Measurements from ENCODE around the gene IVD.
A peak's percentile ranks its signal among the peaks of the same experiment; 100 is the strongest.

Gene IVD

DNA sequence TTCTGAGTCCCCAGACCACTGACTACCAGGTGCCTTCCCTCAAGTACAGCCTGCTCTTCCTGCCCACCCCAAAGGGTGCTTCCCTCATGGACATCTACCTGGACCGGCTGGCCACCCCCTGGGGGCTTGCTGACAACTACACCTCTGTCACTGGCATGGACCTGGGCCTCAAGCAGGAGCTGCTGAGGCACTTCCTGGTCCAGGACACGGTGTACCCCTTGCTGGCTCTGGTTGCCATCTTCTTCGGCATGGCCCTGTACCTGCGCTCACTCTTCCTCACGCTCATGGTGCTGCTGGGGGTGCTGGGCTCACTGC is 38.3 kb upstream of the IVD start:
- Mint-ChIP-seq H3K4me1 (ENCODE audit: low read depth) (peaks cover 5% of the 10 kb centered on the region), H3K27ac (peak overlapping the region; percentile 53), H3K36me3 (ENCODE audit: low read depth) (no peaks in the 10 kb centered on the region), H3K9me3 (no peaks in the 10 kb centered on the region), H3K4me3 (peak overlapping the region; percentile 76), H3K27me3 (ENCODE audit: low read depth) (peaks cover 15% of the 10 kb centered on the region)
- no peak for DNase-seq (ENCODE audit: low spot score)

GRCh38 chr15:40367686-40368611 is 37.6 kb upstream of the IVD start:
- Mint-ChIP-seq H3K4me1 (ENCODE audit: low read depth) (peaks cover 5% of the 10 kb centered on the region), H3K9me3 (no peaks in the 10 kb centered on the region), H3K36me3 (ENCODE audit: low read depth) (no peaks in the 10 kb centered on the region), H3K4me3 (peak overlapping the region; percentile 76), H3K27ac (peak overlapping the region; percentile 53), H3K27me3 (ENCODE audit: low read depth) (peaks cover 15% of the 10 kb centered on the region)
- peak; percentile 91 for DNase-seq (ENCODE audit: low spot score)

DNA sequence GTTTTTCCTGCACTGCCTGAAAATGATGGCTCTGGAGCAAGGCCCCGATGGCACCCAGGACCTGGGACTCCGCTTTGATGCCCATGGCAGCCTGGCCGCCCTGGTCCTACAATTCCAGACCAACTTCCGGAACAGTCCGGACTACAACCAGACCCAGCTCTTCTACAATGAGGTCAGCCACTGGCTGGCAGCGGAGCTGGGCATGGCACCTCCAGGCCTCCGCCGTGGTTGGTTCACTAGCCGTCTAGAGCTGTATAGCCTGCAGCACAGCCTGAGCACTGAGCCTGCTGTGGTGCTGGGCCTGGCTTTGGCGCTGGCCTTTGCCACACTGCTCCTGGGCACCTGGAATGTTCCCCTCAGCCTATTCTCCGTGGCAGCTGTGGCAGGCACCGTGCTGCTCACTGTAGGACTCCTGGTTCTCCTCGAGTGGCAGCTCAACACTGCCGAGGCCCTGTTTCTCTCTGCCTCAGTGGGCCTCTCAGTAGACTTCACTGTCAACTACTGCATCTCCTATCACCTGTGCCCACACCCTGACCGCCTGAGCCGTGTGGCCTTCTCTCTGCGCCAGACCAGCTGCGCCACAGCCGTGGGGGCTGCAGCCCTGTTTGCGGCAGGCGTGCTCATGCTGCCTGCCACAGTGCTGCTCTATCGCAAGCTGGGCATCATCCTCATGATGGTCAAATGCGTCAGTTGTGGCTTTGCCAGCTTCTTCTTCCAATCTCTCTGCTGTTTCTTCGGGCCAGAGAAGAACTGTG is 36.7 kb upstream of the IVD start:
- Mint-ChIP-seq H3K4me1 (ENCODE audit: low read depth) (peaks cover 5% of the 10 kb centered on the region), H3K36me3 (ENCODE audit: low read depth) (no peaks in the 10 kb centered on the region), H3K9me3 (no peaks in the 10 kb centered on the region), H3K4me3 (peak overlapping the region; percentile 59), H3K27ac (no peak overlapping the region), H3K27me3 (ENCODE audit: low read depth) (peaks cover 15% of the 10 kb centered on the region)
- no peak for DNase-seq (ENCODE audit: low spot score)

DNA sequence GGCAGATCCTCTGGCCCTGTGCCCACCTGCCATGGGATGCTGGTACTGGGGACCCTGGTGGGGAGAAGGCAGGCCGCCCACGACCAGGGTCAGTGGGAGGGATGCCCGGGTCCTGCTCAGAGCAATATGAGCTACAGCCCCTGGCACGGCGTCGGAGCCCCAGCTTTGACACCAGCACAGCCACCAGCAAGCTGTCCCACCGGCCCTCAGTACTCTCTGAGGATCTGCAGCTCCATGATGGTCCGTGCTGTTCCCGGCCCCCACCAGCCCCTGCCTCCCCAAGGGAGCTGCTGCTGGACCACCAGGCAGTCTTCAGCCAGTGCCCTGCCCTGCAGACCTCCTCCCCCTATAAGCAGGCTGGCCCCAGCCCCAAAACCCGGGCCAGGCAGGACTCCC is 36.1 kb upstream of the IVD start:
- H3K9me3 Mint-ChIP-seq, result no peaks in the 10 kb centered on the region
- no peaks in the 10 kb centered on the region for H3K36me3 Mint-ChIP-seq (ENCODE audit: low read depth)
- DNase-seq (ENCODE audit: low spot score), result no peak
- H3K27ac Mint-ChIP-seq, result no peak overlapping the region
- H3K27me3 Mint-ChIP-seq (ENCODE audit: low read depth), result peaks cover 15% of the 10 kb centered on the region
- peaks cover 5% of the 10 kb centered on the region for H3K4me1 Mint-ChIP-seq (ENCODE audit: low read depth)
- no peak overlapping the region for H3K4me3 Mint-ChIP-seq

DNA sequence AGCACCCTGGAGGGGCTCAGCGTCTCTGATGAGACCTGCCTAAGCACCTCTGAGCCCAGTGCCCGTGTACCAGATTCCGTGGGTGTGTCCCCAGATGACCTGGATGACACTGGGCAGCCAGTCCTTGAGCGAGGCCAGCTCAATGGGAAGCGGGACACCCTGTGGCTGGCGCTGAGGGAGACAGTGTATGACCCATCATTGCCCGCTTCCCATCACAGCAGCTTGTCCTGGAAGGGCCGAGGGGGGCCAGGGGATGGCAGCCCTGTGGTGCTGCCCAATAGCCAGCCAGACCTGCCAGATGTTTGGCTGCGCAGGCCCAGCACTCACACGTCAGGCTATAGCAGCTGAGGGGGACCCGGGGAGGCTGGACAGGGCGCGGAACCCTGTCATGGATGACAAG is 35.6 kb upstream of the IVD start:
- H3K36me3 Mint-ChIP-seq (ENCODE audit: low read depth), result no peaks in the 10 kb centered on the region
- no peak overlapping the region for H3K4me3 Mint-ChIP-seq
- H3K9me3 Mint-ChIP-seq, result no peaks in the 10 kb centered on the region
- H3K4me1 Mint-ChIP-seq (ENCODE audit: low read depth), result peaks cover 5% of the 10 kb centered on the region
- H3K27me3 Mint-ChIP-seq (ENCODE audit: low read depth), result peaks cover 15% of the 10 kb centered on the region
- no peak overlapping the region for H3K27ac Mint-ChIP-seq
- DNase-seq (ENCODE audit: low spot score), result no peak

DNA sequence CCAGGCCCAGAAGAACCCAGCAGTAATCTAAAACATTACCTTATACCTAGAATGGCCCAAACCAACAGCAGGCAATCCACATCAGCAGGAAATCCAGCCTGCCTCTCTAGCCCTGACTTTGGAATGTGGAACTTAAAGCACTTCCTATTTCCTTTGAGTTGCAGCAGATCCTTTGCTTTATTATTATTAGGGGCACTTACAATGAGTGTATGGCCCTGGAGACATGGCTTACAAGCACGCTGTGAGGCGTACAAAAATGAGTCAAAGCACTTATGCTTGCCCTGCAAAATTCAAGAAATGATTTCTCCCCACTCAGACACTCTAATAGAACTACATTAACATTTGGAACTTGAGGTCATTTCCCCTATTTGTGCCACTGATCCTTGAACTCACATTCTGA is 32.6 kb upstream of the IVD start:
- peaks cover 19% of the 10 kb centered on the region for H3K27me3 Mint-ChIP-seq (ENCODE audit: low read depth)

GRCh38 chr15:40377606-40378005 is 28.0 kb upstream of the IVD start:
- no peaks in the 10 kb centered on the region for H3K36me3 Mint-ChIP-seq (ENCODE audit: low read depth)
- H3K27me3 Mint-ChIP-seq (ENCODE audit: low read depth), result peaks cover 9% of the 10 kb centered on the region
- H3K4me3 Mint-ChIP-seq, result no peak overlapping the region
- peaks cover 6% of the 10 kb centered on the region for H3K4me1 Mint-ChIP-seq (ENCODE audit: low read depth)
- H3K27ac Mint-ChIP-seq, result peak overlapping the region; percentile 28
- no peaks in the 10 kb centered on the region for H3K9me3 Mint-ChIP-seq
- no peak for DNase-seq (ENCODE audit: low spot score)

More for the DNA sequence above, 32.6 kb upstream of the IVD start:
- H3K4me1 Mint-ChIP-seq (ENCODE audit: low read depth), result no peaks in the 10 kb centered on the region
- no peaks in the 10 kb centered on the region for H3K9me3 Mint-ChIP-seq
- DNase-seq (ENCODE audit: low spot score), result no peak
- H3K27ac Mint-ChIP-seq, result no peak overlapping the region
- no peak overlapping the region for H3K4me3 Mint-ChIP-seq
- H3K36me3 Mint-ChIP-seq (ENCODE audit: low read depth), result no peaks in the 10 kb centered on the region

DNA sequence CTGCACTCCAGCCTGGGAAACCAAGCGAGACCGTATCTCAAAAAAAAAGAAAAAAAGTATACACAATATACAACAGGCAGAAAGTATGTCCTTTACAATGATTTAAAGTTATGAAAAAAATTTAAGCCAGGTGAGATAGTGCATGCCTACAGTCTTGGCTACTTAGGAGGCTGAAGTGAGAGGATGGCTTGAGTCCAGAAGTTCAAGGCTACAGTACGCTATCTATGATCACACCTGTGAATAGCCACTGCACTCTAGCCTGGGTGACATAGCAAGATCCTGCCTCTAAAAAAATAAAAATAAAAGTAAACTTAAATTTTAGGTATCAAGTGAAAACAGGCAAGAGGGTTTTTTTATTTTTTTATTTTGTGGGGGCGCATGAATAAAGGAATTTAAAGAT is 26.2 kb upstream of the IVD start:
- Mint-ChIP-seq H3K27me3 (ENCODE audit: low read depth) (peaks cover 9% of the 10 kb centered on the region), H3K9me3 (no peaks in the 10 kb centered on the region), H3K27ac (no peak overlapping the region), H3K4me1 (ENCODE audit: low read depth) (peaks cover 16% of the 10 kb centered on the region), H3K4me3 (no peak overlapping the region), H3K36me3 (ENCODE audit: low read depth) (peaks cover 9% of the 10 kb centered on the region)
- no peak for DNase-seq (ENCODE audit: low spot score)

- Mint-ChIP-seq H3K36me3 (ENCODE audit: low read depth) (peaks cover 14% of the 10 kb centered on the region), H3K9me3 (no peaks in the 10 kb centered on the region), H3K4me1 (ENCODE audit: low read depth) (peaks cover 21% of the 10 kb centered on the region), H3K4me3 (no peak overlapping the region), H3K27ac (no peak overlapping the region), H3K27me3 (ENCODE audit: low read depth) (peaks cover 9% of the 10 kb centered on the region)
- no peak for DNase-seq (ENCODE audit: low spot score)
These were observed 25.7 kb upstream of the IVD start for GRCh38 chr15:40379853-40380252.

- Mint-ChIP-seq H3K4me1 (ENCODE audit: low read depth) (peaks cover 28% of the 10 kb centered on the region), H3K36me3 (ENCODE audit: low read depth) (peaks cover 19% of the 10 kb centered on the region), H3K9me3 (no peaks in the 10 kb centered on the region), H3K4me3 (no peak overlapping the region), H3K27ac (no peak overlapping the region), H3K27me3 (ENCODE audit: low read depth) (peaks cover 9% of the 10 kb centered on the region)
- no peak for DNase-seq (ENCODE audit: low spot score)
These were observed 25.0 kb upstream of the IVD start for GRCh38 chr15:40380636-40381035.

DNA sequence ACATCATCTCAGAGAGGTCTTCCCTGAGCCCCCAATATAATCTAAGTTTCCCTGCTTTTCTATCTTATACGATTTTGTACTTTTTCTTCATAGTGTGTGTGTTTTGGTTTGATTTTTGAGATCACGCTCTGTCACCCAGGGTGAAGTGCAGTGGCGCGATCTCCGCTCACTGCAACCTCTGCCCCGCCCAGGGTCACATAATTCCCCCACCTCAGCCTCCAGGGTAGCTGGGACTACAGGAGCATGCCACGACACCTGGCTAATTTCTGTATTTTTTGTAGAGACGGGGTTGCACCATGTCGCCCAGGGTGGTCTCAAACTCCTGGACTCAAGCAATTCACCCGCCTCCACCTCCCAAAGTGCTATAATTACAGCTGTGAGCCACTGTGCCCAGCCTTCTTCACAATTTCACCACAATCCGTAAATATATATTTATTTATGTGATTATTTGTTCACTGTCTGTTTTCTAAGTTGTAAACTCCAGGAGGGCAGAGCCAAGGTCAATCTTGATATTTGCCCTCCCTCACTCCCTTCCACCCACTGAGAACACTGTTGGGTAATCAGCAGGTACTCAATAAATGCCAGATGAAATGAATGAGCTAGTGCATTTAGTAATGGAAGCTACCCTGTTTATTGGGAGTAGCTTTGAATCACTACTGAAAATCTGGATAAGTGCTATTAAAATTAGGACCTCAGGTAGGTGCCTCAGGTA is 23.6 kb upstream of the IVD start:
- Mint-ChIP-seq H3K27me3 (ENCODE audit: low read depth) (peaks cover 9% of the 10 kb centered on the region), H3K36me3 (ENCODE audit: low read depth) (peaks cover 28% of the 10 kb centered on the region), H3K9me3 (no peaks in the 10 kb centered on the region), H3K4me1 (ENCODE audit: low read depth) (peaks cover 28% of the 10 kb centered on the region), H3K27ac (no peak overlapping the region), H3K4me3 (no peak overlapping the region)
- DNase-seq (ENCODE audit: low spot score), result no peak

DNA sequence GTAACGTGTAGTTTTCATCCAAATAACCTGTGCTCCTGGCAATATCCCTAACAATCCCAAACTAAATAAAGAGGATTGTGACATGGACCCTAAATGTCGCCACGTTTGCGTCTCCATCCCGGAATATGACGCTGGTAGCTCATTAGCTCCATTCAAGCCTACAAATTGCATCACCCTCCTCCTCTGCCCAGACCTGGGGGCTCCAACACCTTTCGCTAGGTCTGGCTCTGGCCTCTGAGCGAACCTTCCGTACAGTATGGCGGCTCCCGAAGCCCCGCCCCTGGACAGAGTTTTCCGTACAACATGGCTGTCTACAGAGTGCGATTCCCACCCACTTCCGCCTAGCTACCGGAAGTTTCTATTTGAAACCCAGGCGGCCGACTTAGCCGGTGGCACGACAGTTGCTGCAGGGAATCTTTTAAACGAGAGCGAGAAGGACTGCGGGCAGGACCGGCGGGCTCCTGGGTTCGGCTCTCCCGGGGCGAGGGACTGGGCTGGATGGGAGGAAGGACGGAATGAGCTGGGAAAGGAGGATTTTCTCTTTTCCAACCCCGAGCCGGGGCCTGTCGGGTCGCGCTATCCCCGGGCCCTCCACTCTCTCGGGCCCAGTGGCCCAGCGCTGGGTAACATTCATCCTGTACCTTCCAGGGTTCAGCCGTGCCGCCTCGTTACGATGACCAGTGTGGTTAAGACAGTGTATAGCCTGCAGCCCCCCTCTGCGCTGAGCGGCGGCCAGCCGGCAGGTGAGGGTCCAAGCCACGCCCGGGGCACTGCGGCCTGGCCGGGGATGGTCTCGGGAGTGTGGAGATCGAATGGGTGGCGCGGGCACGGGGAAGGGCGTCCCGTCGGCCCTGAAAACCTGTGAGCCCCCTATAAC is 22.8 kb upstream of the IVD start, which contains the start of gene KNSTRN:
Gene KNSTRN, plus strand, starts transcription at position 142 of the 877 bp plus-strand sequence. Its CDS starts 115 bp downstream, at position 257.
- DNase-seq (ENCODE audit: low spot score), result peak; percentile 88
- peaks cover 5% of the 10 kb centered on the region for H3K27me3 Mint-ChIP-seq (ENCODE audit: low read depth)
- H3K4me3 Mint-ChIP-seq, result peak within 1 kb of the TSS; percentile 97
- H3K27ac Mint-ChIP-seq, result peak within 1 kb of the TSS; percentile 91
- H3K36me3 Mint-ChIP-seq (ENCODE audit: low read depth), result peaks cover 36% of the 10 kb centered on the region
- H3K9me3 Mint-ChIP-seq, result no peaks in the 10 kb centered on the region
- peaks cover 28% of the 10 kb centered on the region for H3K4me1 Mint-ChIP-seq (ENCODE audit: low read depth)

DNA sequence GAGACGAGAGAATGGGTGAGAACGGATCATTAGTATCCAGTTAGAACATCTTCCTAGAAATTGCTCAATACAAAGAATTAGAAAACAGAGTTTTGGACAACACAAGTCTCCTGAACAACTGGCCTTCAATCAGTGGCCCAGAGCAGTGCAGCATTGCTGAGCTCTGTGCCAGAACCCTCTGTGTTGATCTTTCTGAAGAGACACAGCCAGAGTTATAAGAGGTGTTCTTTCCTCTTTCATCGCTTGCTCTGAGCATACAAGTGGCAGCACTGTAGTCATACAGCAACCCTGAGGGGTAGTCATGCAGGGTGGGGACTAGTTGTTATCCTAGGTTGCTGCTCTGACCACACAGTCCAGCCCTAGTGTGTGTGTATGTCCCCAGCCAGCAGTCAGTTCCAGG is 19.1 kb upstream of the IVD start:
- no peaks in the 10 kb centered on the region for H3K9me3 Mint-ChIP-seq
- H3K36me3 Mint-ChIP-seq (ENCODE audit: low read depth), result peaks cover 64% of the 10 kb centered on the region

More for the DNA sequence above, 19.1 kb upstream of the IVD start:
- Mint-ChIP-seq H3K4me3 (no peak overlapping the region), H3K27me3 (ENCODE audit: low read depth) (no peaks in the 10 kb centered on the region), H3K27ac (no peak overlapping the region), H3K4me1 (ENCODE audit: low read depth) (peaks cover 24% of the 10 kb centered on the region)
- no peak for DNase-seq (ENCODE audit: low spot score)

Measured in T-helper 2 cell treated with Interferon-gamma antibody and Interleukin-4, amounts not matched to agents 5 μg/mL and 100 μg/mL, for 36 hours (primary cell).